H1 (cell line): ENCODE data around the gene ZNG1A.

ENCODE experiments used
- MAFK ChIP-seq: IDR thresholded peaks from 2 replicates; pipeline ENCODE4 v1.6.1; 2012; ENCODE audit warnings: low read depth, mild to moderate bottlenecking, improper control_type of control experiment, low read length
- POLR2A ChIP-seq, 2 experiments: IDR thresholded peaks; 1 replicate in 1 of 2; 2 replicates in 1 of 2; pipeline ENCODE4 v1.6.1; 2011; ENCODE audit warnings: low read depth in 2 of 2, low read length in 2 of 2, mild to moderate bottlenecking in 2 of 2; ENCODE audit errors: control extremely low read depth in 1 of 2
- POU5F1 ChIP-seq: IDR thresholded peaks from 2 replicates; pipeline ENCODE4 v1.6.1; 2011; ENCODE audit warnings: low read depth, mild to moderate bottlenecking, low read length, moderate library complexity
- RAD21 ChIP-seq, 2 experiments: IDR thresholded peaks in 1 of 2; conservative IDR thresholded peaks in 1 of 2; 2 replicates each; pipeline ENCODE4 v1.6.1; 2011; ENCODE audit warnings: low read depth in 2 of 2, low read length in 2 of 2, improper control_type of control experiment in 1 of 2, inconsistent platforms in 1 of 2, mild to moderate bottlenecking in 1 of 2, moderate library complexity in 1 of 2
- TF ChIP-seq, protein P1 (sequence below), 3 experiments: IDR thresholded peaks; 1 replicate in 2 of 3; 2 replicates in 1 of 3; pipeline versions ENCODE4 v1.5.1 to v1.6.1; 2011; ENCODE audit warnings: low read length in 3 of 3, mild to moderate bottlenecking in 3 of 3, inconsistent platforms in 2 of 3, low read depth in 1 of 3, moderate library complexity in 1 of 3; ENCODE audit not compliant: insufficient read depth in 1 of 3; ENCODE audit errors: control extremely low read depth in 1 of 3

DNA sequence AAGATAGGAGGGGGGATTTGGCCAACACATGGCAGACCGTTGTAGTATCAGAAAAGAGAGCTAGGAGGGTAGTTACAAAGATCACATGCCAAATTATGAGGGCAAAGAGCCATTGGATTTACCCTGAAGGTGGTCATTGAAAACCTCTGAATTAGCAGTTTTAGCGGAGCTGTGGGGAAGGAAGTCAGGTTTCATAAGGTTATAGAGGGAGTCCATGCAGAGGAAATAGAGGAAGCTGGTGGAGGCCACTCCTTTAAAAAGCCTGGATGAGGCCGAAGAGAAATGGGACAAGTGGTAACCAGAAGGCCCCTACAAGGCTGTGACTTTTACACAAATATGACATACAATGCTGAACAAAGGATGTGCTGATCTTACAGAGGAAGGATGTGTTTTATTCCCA lies 49.0 kb upstream of the ZNG1A start:
- TF ChIP-seq RAD21 (IDR thresholded peaks at IDR 0.05 in 1 of 2, conservative IDR thresholded peaks at IDR 0.05 in 1 of 2; ENCODE audit: low read depth in 2 of 2, low read length in 2 of 2) (no peak), POLR2A (IDR thresholded peaks at IDR 0.05; ENCODE audit: control extremely low read depth in 1 of 2, low read depth in 2 of 2, low read length in 2 of 2) (no peak), POU5F1 (no peak), MAFK (no peak)
- TF ChIP-seq, protein P1, sequence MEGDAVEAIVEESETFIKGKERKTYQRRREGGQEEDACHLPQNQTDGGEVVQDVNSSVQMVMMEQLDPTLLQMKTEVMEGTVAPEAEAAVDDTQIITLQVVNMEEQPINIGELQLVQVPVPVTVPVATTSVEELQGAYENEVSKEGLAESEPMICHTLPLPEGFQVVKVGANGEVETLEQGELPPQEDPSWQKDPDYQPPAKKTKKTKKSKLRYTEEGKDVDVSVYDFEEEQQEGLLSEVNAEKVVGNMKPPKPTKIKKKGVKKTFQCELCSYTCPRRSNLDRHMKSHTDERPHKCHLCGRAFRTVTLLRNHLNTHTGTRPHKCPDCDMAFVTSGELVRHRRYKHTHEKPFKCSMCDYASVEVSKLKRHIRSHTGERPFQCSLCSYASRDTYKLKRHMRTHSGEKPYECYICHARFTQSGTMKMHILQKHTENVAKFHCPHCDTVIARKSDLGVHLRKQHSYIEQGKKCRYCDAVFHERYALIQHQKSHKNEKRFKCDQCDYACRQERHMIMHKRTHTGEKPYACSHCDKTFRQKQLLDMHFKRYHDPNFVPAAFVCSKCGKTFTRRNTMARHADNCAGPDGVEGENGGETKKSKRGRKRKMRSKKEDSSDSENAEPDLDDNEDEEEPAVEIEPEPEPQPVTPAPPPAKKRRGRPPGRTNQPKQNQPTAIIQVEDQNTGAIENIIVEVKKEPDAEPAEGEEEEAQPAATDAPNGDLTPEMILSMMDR (IDR thresholded peaks at IDR 0.05; ENCODE audit: control extremely low read depth in 1 of 3, insufficient read depth in 1 of 3, low read depth in 1 of 3, low read length in 3 of 3), result no peak
